Stimulated activated CD4-positive, alpha-beta T cell treated with anti-CD3 and anti-CD28 coated beads, Interleukin-4, amount 100 ng/mL, for 24 hours (primary cell): ENCODE data around the gene TEKT2.

Experiments used
- DNase-seq: peaks from one replicate; pipeline ENCODE4 v3.0.0-alpha.2; 2020

The TEKT2 gene

DNA sequence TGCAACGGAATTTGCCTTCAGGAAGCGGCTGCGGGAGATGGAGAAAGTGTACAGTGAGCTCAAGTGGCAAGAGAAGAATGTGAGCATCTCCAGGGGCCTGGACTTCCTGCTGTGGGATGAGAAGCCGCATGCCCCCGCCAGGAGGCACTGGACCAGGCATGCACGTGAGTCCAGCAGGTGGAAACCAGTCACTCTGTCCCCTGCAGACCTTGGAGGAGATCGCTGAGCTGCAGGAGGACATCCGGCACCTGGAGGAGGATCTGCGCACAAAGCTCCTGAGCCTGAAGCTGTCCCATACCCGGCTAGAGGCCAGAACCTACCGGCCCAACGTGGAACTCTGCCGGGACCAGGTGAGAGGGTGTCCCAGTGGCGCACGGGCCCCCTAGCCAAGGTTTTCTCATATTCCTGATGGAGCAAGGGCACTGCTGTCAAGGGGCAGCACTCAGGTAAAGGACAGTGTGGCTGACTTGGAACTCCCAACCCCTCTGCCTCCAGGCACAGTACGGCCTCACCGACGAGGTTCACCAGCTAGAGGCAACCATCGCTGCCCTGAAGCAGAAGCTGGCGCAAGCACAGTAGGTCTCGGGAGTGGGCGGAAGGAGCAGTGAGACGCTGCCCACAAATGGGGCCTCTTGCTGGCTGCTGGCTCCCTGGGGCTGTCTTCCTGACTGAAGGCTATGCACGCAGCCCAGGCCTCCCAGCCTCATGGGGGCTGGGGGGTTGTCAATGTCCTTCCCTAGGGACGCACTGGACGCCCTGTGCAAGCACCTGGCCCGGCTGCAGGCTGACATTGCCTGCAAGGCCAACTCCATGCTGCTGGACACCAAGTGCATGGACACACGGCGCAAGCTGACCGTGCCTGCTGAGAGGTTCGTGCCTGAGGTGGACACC is 3.6 kb downstream of the TEKT2 start:
- no peak for DNase-seq

GRCh38 chr1:36088265-36088576 is 4.3 kb downstream of the TEKT2 start:
- DNase-seq, result no peak

DNA sequence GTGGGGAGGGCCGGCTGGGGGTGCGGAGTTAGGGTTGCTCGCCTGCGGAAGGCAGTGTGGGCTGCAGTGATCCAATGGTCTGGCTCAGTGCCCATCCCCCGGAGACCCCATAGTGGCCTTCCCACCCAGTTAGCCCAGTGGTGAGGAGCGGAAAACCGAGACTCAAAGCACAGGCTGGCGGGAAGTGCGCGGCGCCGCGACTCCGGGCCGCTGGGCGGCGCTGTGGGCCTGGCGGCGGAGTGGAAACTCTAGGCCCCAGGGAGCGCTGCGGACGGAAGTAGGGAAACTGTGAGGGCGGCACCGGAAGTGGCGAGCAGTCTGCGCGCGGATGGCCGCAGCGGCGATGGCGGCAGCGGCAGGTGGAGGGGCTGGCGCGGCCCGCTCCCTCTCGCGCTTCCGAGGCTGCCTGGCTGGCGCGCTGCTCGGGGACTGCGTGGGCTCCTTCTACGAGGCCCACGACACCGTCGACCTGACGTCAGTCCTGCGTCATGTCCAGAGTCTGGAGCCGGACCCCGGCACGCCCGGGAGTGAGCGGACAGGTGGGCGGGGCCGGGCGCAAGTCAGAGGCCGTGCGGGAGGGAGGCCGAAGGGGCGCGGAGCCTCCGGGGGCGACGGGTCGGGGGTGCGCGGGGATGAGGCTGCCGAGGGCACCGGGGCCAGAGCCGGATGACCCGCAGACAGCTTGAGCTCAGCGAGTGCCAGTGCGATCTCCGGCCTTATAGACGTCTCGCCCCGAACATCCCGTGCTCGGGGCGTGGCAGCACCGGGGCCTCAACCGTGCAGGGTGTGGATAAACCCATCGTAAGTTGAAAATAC is 4.9 kb downstream of the TEKT2 start, which contains the start of gene ADPRS:
TSS of gene ADPRS (plus strand) at position 316 of the 816 bp plus-strand sequence. CDS start at position 329, 13 bp downstream.
- peak; percentile 92 for DNase-seq

- no peak for DNase-seq
Observed at GRCh38 chr1:36089393-36090121, 5.7 kb downstream of the TEKT2 start.

DNA sequence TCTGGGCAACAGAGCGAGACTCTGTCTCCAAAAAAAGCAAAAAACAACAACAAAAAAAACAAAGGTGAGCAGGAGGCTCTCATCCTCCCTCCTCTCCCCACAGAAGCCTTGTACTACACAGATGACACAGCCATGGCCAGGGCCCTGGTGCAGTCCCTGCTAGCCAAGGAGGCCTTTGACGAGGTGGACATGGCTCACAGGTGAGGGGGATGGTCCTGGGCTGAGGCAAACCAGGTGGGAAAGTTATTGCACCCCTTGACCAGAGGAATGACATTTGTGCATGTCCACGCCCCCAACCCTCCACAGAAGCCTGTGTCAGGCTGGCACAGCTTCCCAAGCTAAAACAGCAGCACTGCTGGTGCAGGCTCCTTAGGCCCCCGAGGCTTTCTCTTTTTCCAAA is 7.2 kb downstream of the TEKT2 start:
- DNase-seq, result no peak

- no peak for DNase-seq
Observed at GRCh38 chr1:36091698-36092097, 7.8 kb downstream of the TEKT2 start.

DNA sequence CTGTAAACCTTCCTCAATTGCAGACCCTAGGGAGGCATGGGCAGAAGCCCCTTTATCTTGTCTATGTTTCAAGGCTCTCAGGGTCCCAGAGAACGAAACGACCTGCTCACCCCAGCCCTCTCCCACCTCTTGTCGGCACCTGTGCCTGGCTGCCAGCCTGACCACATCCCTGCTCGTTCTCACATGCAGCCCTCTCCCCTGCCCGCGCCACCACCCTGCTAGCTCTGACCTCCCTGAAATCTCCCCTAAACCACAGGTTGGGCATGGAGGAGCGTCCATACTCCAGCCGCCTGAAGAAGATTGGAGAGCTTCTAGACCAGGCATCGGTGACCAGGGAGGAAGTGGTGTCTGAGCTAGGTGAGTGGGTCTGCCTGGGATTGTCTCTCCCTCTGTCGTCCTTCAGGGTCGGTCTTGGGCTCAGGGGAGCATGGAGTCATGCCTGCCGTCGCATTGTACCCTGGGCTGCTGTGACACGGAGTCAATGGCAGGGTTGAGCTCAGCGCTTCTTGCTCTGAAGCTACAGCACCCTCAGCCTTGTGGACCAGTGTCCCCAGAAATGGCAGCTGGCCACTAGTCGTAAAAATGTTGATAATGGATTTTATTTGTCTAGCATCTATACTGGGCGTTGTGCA is 8.4 kb downstream of the TEKT2 start:
- DNase-seq, result no peak

DNA sequence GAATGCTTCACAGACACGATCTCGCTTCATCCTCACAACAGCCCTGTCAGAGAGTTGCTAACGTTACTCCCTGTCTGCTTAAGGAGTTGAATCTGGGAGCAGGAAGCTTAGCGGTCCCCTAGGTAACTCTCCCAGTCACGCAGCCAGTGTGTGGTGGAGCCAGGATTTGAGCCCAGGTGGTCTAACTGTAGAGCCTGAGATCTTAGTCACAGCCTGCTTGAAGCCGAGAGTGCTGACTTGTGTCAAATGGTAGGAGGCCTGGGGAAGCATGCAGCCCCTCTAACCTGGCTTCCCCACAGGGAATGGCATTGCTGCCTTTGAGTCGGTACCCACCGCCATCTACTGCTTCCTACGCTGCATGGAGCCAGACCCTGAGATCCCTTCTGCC is 8.9 kb downstream of the TEKT2 start:
- DNase-seq, result no peak

- DNase-seq, result no peak
Observed at GRCh38 chr1:36093226-36093625, 9.3 kb downstream of the TEKT2 start.

GRCh38 chr1:36093929-36094328 is 10.0 kb downstream of the TEKT2 start:
- no peak for DNase-seq

DNA sequence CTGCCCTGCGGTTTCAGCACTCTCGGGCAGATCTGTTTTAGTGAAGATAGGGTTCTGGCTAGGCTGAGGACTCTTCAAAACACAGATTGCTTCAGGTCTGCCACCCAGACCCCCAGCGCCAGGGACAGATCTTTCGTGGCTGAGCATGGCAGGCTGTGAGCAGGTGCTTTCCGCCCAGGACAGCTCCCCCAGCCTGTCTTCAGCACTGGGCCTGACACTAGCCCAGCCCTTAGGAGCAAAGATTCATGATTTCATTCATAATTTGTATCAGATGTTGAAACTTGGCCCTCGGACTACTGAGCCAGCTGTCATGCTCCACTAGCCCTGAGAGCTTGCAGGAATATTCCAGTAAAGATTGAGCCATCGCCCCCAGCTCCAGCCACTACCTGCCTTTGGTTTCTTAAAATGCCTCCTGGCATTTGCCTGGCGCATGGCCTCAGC is 10.7 kb downstream of the TEKT2 start:
- DNase-seq, result no peak

GRCh38 chr1:36095760-36096405 is 12.0 kb downstream of the TEKT2 start:
- DNase-seq, result no peak

GRCh38 chr1:36096500-36097432 is 12.9 kb downstream of the TEKT2 start:
- DNase-seq, result no peak

- DNase-seq, result no peak
Observed at GRCh38 chr1:36097693-36098585, 14.0 kb downstream of the TEKT2 start.

DNA sequence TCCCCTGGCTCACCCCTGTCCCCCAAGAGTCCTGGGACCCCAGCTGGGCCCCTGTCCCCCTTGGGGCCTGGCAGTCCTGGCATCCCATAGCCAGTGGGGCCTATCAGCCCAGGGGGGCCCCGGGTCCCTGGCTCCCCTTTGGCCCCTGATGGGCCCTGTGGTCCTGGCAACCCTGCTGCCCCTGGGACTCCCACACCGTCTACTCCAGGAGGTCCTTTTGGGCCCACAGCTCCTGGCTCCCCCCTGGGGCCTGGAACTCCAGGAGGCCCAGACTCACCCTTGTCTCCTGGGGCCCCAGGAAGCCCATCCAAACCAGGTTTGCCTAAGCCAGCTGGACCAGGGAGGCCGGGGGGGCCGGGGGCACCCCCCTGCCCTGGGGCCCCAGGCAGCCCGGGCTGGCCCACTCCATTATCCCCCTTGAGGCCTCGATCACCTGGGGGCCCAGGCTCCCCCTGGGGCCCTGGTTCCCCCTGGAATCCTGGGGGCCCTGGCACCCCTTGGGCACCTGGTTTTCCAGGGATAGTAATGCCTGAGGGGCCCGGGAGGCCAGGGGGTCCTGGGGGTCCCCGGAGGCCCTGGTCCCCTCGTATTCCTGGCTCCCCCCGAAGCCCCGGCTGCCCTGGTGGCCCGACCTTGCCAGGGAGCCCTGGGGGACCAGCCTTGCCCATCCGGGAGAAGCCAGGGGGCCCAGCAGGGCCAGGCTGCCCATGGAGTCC is 14.9 kb downstream of the TEKT2 start:
- DNase-seq, result no peak

GRCh38 chr1:36099681-36100341 is 15.9 kb downstream of the TEKT2 start:
- peak; percentile 78 for DNase-seq

DNA sequence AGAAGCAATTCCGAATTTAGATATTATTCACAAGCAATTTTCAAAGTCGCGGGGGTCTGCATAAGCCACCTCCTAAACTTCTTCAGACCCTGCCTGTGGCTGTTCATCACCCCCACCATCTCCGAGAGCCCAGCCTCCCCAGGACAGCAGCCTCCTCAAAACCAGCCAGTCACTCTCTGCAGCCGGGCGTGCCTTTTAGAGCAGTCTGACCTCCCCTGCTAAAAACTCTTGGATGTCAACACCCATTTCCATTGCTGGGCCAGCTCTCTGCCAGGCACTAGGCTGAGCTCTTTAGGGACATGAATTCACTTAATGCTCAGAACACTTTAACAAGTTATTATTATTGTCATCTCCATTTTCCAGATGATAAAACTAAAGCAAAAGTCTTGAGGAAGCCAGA is 16.5 kb downstream of the TEKT2 start:
- no peak for DNase-seq

- DNase-seq, result no peak
Observed at GRCh38 chr1:36101546-36101945, 17.7 kb downstream of the TEKT2 start.

GRCh38 chr1:36106269-36106668 is 22.4 kb downstream of the TEKT2 start:
- no peak for DNase-seq
